ENCODE measurements around the gene RGMA. TPM values are rescaled to one million over a fixed set of nuclear protein-coding genes. Genes with fewer than 3 reads are reported as not detected.

Gene RGMA
- total and polyA plus RNA-seq, 10 of the 15 experiments (the other 5 are each of a cell fraction or from before 2014, with no cell fraction given), result not detected

GRCh38 chr15:93126148-93126547 lies 37.1 kb upstream of the RGMA start:
- CTCF ChIA-PET, result interaction anchor here (0.9 kb wide), 1 partner anchor 39 kb away, joined by 3 read pairs; no protein-coding TSS in a partner anchor
- no peak for TF ChIP-seq GATAD2B (conservative IDR thresholded peaks at IDR 0.05; ENCODE audit: low read depth)
- no peak for TF ChIP-seq BCL3 (IDR thresholded peaks at IDR 0.05; ENCODE audit: borderline replicate concordance, insufficient read depth, low read depth, low read length, poor library complexity, severe bottlenecking)
- no peak for TF ChIP-seq PAX5 (IDR thresholded peaks at IDR 0.05; ENCODE audit: borderline replicate concordance, low read depth, low read length)
- H4K20me1 ChIP-seq (ENCODE audit: control insufficient read depth, insufficient read depth), result no peaks in the 10 kb centered on the region
- no peak for FAIRE-seq
- in situ Hi-C loops (cut with MboI) (no loop called here), intact Hi-C loops (cut with micrococcal nuclease; ENCODE audit: unreplicated experiment) (no loop called here)
- no peak overlapping the region for H3K4me2 ChIP-seq (ENCODE audit: control insufficient read depth, insufficient read depth)
- H3K9ac ChIP-seq (ENCODE audit: control insufficient read depth, insufficient read depth, low read length), result no peak overlapping the region
- BruUV-seq (replicated peaks), result no TSS peak
- POLR2A ChIA-PET, result no interaction called here
- H3K79me2 ChIP-seq (ENCODE audit: control insufficient read depth, insufficient read depth, low read length), result no peaks in the 10 kb centered on the region
- no peaks in the 10 kb centered on the region for H3K36me3 ChIP-seq (ENCODE audit: control insufficient read depth in 2 of 2, insufficient read depth in 2 of 2, low read length in 1 of 2)
- no peak overlapping the region for H2AFZ ChIP-seq (ENCODE audit: control insufficient read depth, low read depth, low read length)
- no peaks in the 10 kb centered on the region for H3K4me1 ChIP-seq (ENCODE audit: control insufficient read depth, insufficient read depth, low read length)
- RAD21 ChIA-PET (ENCODE audit: unreplicated experiment), result no interaction called here
- ATAC-seq, result no peak
- no peak overlapping the region for H3K4me3 ChIP-seq
- no peak for DNase-seq (ENCODE audit: low read depth, low spot score)
- no peak overlapping the region for H3K27ac ChIP-seq (ENCODE audit: control insufficient read depth, insufficient read depth)
- H3K9me3 ChIP-seq (replicated peaks; ENCODE audit: control insufficient read depth, insufficient read depth, low read length), result no peaks in the 10 kb centered on the region
- SMC1A ChIA-PET (ENCODE audit: uncharacterized antibody, unreplicated experiment), result no interaction called here
- 78% methylated on average over 3 of the region's 3 CpGs for WGBS (ENCODE audit: insufficient coverage, insufficient replicate concordance, low lambda C conversion rate, missing lambda C conversion rate)
- no peaks in the 10 kb centered on the region; a peak in 2 of 4 replicates for H3K27me3 ChIP-seq (replicated peaks in 1 of 2; ENCODE audit: control insufficient read depth in 2 of 2, insufficient read depth in 2 of 2, low read length in 1 of 2)

GRCh38 chr15:93124126-93124525 lies 35.1 kb upstream of the RGMA start:
- no peak overlapping the region for H2AFZ ChIP-seq (ENCODE audit: control insufficient read depth, low read depth, low read length)
- ATAC-seq, result no peak
- no peaks in the 10 kb centered on the region; a peak in 2 of 4 replicates for H3K27me3 ChIP-seq (replicated peaks in 1 of 2; ENCODE audit: control insufficient read depth in 2 of 2, insufficient read depth in 2 of 2, low read length in 1 of 2)
- H4K20me1 ChIP-seq (ENCODE audit: control insufficient read depth, insufficient read depth), result no peaks in the 10 kb centered on the region
- H3K36me3 ChIP-seq (ENCODE audit: control insufficient read depth in 2 of 2, insufficient read depth in 2 of 2, low read length in 1 of 2), result no peaks in the 10 kb centered on the region
- CTCF ChIA-PET, result no interaction called here
- H3K4me1 ChIP-seq (ENCODE audit: control insufficient read depth, insufficient read depth, low read length), result no peaks in the 10 kb centered on the region
- H3K4me2 ChIP-seq (ENCODE audit: control insufficient read depth, insufficient read depth), result no peak overlapping the region
- intact Hi-C loops (cut with micrococcal nuclease; ENCODE audit: unreplicated experiment) (no loop called here), in situ Hi-C loops (cut with MboI) (no loop called here)
- no peaks in the 10 kb centered on the region for H3K9me3 ChIP-seq (replicated peaks; ENCODE audit: control insufficient read depth, insufficient read depth, low read length)
- FAIRE-seq, result no peak
- no peak overlapping the region for H3K4me3 ChIP-seq
- H3K27ac ChIP-seq (ENCODE audit: control insufficient read depth, insufficient read depth), result no peak overlapping the region
- RAD21 ChIA-PET (ENCODE audit: unreplicated experiment), result no interaction called here
- DNase-seq (ENCODE audit: low read depth, low spot score), result no peak
- no TSS peak for BruUV-seq (replicated peaks)
- no peak overlapping the region for H3K9ac ChIP-seq (ENCODE audit: control insufficient read depth, insufficient read depth, low read length)
- SMC1A ChIA-PET (ENCODE audit: uncharacterized antibody, unreplicated experiment), result interaction anchor here (0.6 kb wide), 1 partner anchor 28 kb away, joined by 3 read pairs; no protein-coding TSS in a partner anchor
- POLR2A ChIA-PET, result interaction anchor here (0.6 kb wide), 1 partner anchor 261 kb away, joined by 3 read pairs; no protein-coding TSS in a partner anchor
- H3K79me2 ChIP-seq (ENCODE audit: control insufficient read depth, insufficient read depth, low read length), result no peaks in the 10 kb centered on the region
- 31% methylated on average over 4 of the region's 4 CpGs for WGBS (ENCODE audit: insufficient coverage, insufficient replicate concordance, low lambda C conversion rate, missing lambda C conversion rate)
- TF ChIP-seq PML (IDR thresholded peaks at IDR 0.05; ENCODE audit: low read length) (no peak), RBBP5 (conservative IDR thresholded peaks at IDR 0.05) (no peak), POLR2A (IDR thresholded peaks at IDR 0.05; ENCODE audit: low read depth, low read length) (no peak), CUX1 (IDR thresholded peaks at IDR 0.05; ENCODE audit: insufficient replicate concordance, low read depth, low read length) (no peak), CREB1 (IDR thresholded peaks at IDR 0.05; ENCODE audit: low read depth) (no peak), BHLHE40 (IDR thresholded peaks at IDR 0.05; ENCODE audit: borderline replicate concordance in 1 of 2, low read depth in 2 of 2, low read length in 1 of 2) (no peak), TARDBP (IDR thresholded peaks at IDR 0.05; ENCODE audit: borderline replicate concordance) (no peak)
- TF ChIP-seq, protein P1, sequence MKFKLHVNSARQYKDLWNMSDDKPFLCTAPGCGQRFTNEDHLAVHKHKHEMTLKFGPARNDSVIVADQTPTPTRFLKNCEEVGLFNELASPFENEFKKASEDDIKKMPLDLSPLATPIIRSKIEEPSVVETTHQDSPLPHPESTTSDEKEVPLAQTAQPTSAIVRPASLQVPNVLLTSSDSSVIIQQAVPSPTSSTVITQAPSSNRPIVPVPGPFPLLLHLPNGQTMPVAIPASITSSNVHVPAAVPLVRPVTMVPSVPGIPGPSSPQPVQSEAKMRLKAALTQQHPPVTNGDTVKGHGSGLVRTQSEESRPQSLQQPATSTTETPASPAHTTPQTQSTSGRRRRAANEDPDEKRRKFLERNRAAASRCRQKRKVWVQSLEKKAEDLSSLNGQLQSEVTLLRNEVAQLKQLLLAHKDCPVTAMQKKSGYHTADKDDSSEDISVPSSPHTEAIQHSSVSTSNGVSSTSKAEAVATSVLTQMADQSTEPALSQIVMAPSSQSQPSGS (IDR thresholded peaks at IDR 0.05; ENCODE audit: low read length), result no peak

Measured in GM12878 (cell line).